ENCODE data around the gene TK2.

- no peak for TF ChIP-seq ZNF70 (CRISPR knock-in tag; IDR thresholded peaks at IDR 0.05)
- no peak for TF ChIP-seq ARNTL (CRISPR knock-in tag; IDR thresholded peaks at IDR 0.05; ENCODE audit: borderline replicate concordance, low read depth)
- TF ChIP-seq, protein P1, sequence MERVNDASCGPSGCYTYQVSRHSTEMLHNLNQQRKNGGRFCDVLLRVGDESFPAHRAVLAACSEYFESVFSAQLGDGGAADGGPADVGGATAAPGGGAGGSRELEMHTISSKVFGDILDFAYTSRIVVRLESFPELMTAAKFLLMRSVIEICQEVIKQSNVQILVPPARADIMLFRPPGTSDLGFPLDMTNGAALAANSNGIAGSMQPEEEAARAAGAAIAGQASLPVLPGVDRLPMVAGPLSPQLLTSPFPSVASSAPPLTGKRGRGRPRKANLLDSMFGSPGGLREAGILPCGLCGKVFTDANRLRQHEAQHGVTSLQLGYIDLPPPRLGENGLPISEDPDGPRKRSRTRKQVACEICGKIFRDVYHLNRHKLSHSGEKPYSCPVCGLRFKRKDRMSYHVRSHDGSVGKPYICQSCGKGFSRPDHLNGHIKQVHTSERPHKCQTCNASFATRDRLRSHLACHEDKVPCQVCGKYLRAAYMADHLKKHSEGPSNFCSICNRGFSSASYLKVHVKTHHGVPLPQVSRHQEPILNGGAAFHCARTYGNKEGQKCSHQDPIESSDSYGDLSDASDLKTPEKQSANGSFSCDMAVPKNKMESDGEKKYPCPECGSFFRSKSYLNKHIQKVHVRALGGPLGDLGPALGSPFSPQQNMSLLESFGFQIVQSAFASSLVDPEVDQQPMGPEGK (CRISPR knock-in tag; IDR thresholded peaks at IDR 0.05; ENCODE audit: borderline replicate concordance) = no peak
- TF ChIP-seq, protein P2, sequence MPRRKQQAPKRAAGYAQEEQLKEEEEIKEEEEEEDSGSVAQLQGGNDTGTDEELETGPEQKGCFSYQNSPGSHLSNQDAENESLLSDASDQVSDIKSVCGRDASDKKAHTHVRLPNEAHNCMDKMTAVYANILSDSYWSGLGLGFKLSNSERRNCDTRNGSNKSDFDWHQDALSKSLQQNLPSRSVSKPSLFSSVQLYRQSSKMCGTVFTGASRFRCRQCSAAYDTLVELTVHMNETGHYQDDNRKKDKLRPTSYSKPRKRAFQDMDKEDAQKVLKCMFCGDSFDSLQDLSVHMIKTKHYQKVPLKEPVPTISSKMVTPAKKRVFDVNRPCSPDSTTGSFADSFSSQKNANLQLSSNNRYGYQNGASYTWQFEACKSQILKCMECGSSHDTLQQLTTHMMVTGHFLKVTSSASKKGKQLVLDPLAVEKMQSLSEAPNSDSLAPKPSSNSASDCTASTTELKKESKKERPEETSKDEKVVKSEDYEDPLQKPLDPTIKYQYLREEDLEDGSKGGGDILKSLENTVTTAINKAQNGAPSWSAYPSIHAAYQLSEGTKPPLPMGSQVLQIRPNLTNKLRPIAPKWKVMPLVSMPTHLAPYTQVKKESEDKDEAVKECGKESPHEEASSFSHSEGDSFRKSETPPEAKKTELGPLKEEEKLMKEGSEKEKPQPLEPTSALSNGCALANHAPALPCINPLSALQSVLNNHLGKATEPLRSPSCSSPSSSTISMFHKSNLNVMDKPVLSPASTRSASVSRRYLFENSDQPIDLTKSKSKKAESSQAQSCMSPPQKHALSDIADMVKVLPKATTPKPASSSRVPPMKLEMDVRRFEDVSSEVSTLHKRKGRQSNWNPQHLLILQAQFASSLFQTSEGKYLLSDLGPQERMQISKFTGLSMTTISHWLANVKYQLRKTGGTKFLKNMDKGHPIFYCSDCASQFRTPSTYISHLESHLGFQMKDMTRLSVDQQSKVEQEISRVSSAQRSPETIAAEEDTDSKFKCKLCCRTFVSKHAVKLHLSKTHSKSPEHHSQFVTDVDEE (CRISPR knock-in tag; IDR thresholded peaks at IDR 0.05) = no peak
- TF ChIP-seq ZNF565 (CRISPR knock-in tag; conservative IDR thresholded peaks at IDR 0.05; ENCODE audit: low read depth) = no peak
- no peak for TF ChIP-seq ZC3H10 (CRISPR knock-in tag; IDR thresholded peaks at IDR 0.05)
Observed at GRCh38 chr16:66513111-66513723, 36.7 kb downstream of the TK2 start.

Data from SK-N-SH treated with all-trans-retinoic acid at 6 μM for 48 hours (cell line).